Measurements from ENCODE around the gene UTP18.
"Not testable (repeated sequence)": the region's sequence is repeated elsewhere in the genome, so short reads cannot be mapped to it uniquely, and the experiment has no call there.

The UTP18 gene

GRCh38 chr17:51260237-51261023, at the start of gene UTP18:
UTP18 (plus strand) TSS chr17:51260546; CDS start chr17:51260585, 39 bp downstream.
- peak; percentile 96 for DNase-seq (ENCODE audit: low read depth)

DNA sequence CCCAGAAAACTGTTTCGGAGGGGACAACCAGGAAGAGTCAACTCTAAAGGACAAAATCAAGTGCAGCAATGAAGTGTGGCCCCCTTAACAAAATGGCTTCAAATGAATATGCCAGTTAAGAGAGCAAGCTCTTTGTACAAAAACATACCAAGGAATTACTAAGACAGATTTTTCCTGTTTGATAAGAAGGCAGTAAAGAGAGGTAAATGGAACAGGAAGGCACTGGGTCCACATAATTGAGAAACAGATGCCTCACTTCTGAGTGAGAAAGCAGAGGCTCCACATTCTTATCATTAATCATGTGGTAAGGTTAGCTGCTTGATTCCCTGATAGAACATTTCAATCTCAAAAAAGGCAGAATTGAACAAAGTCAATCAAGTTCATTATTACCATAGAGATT, 45.4 kb upstream of the UTP18 start:
- no peak for DNase-seq (ENCODE audit: low read depth)

GRCh38 chr17:51217946-51218345, 42.4 kb upstream of the UTP18 start:
- no peak for DNase-seq (ENCODE audit: low read depth)

- DNase-seq (ENCODE audit: low read depth), result no peak
Measured at GRCh38 chr17:51221322-51221721, 39.0 kb upstream of the UTP18 start.

DNA sequence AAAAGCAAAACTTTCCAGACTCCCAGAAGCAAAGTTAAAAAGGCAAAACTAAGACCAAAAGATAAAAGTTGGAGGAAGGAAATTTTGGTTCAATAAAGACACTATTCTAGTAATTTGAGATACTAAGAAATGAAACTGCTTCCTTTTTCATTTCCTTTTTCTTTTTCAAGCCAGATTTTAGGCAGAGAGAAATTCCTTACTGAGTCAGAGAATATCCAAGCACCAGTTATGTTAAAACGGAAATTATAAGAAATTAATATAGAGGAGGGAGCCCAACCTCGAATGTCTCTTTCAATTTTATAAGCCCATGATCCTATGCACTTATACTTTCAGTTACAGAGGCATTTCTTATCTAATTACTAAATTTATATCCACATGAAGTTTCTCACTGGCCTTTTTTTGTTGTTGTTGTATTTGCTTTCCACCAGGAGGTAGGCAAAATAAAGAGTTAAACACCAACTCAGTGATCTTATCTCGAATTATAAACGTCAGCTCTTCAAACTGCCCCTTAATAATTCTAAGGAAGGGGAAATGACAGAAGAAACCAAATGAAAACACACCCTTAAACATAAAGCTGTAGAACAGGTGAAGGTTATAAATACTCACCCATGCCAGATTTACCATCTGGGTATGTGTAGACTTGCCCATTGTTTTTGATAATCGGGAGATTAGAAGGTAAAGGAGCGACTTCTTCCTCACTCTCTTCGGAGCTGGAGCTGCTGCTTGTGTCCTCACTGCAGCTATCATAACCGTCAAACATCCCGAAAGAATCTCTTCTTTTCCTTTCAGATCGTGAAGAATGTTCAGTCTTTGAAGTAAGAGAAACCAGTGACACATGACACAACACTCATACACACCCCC, 35.7 kb upstream of the UTP18 start:
- DNase-seq (ENCODE audit: low read depth), result no peak

GRCh38 chr17:51225523-51225922, 34.8 kb upstream of the UTP18 start:
- DNase-seq (ENCODE audit: low read depth), result not testable (repeated sequence)

DNA sequence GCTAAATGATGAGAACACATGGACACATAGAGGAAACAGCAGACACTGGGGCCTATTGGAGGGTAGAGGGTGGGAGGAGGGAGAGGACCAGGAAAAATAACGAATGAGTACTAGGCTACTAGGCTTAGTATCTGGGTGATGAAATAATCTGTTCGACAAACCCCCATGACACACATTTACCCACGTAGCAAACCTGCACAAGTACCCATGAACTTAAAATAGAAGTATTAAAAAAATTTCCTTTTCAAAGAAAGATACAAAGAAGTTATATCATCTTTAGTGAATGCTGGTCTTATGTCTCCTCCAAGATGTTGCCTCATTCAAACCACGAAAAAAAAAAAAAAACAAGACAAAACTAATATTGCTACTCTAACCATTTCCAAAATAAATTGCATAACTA, 32.2 kb upstream of the UTP18 start:
- no peak for DNase-seq (ENCODE audit: low read depth)

GRCh38 chr17:51229889-51230288, 30.5 kb upstream of the UTP18 start:
- DNase-seq (ENCODE audit: low read depth), result no peak

DNA sequence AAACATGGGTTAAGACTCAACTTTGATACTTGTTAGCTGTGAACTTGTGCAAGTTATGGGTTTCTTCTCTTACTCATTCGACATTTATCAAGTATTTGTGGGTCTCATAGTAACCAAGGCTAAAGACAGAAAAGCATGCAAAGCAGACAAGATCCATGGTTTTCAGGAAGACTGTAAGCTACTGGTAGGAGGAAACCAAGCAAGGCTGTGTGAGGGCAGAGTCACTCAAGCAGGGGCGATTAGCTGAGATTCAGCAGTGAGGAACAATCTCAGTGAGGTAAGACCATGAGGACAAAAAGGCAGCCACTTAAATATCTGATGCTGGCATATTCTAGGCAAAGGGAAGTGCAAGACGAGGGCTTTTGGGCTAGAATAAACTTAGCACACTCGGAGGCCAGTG, 30.0 kb upstream of the UTP18 start:
- DNase-seq (ENCODE audit: low read depth), result no peak

- DNase-seq (ENCODE audit: low read depth), result no peak
Measured at GRCh38 chr17:51231999-51232398, 28.3 kb upstream of the UTP18 start.

GRCh38 chr17:51234162-51234561, 26.2 kb upstream of the UTP18 start:
- no peak for DNase-seq (ENCODE audit: low read depth)

DNA sequence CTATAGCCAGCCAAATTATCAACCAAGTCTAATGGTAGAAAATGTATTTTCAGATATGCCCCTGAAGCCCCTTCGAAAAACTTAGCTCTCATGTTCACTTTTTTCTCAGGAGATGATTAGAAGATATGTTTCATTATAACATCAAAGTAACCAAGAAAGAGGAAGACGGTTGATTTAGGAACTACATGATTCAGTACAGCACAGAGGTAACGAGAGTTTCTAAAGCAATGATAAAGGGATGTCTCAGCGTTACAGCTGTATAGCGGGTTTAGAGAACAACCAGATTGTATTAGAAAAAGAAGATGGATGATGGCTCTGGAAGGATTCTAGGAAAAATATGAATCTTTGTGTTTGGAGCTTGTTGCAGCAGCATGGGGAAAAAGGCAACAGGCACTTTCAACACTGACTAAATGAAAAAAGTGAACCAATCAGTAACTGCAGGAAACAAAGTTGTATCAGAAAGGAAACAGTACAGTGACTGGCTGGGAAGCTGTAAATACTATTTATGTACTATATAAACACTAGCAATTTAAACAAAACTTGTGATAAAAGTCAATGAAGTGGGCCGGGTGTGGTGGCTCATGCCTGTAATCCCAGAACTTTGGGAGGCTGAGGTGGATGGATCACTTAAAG, 22.0 kb upstream of the UTP18 start:
- DNase-seq (ENCODE audit: low read depth), result no peak

DNA sequence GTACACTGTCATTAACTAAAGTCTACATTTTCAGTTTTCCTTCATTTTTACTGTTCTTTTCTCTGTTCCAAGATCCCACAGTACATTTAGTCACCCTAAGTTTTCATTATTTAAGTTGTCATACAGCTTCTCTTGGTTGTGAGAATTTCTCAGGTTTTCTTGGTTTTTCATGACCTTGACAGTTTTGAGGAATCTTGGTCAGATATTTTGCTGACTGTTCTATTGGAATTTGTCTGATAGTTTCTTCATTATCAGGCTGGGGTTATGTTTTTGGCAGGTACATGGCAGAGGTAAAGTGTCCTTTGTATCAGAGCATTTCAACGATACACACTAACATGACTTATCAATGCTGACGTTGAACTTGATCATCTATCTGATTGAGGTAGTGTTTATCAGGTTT, 20.1 kb upstream of the UTP18 start:
- no peak for DNase-seq (ENCODE audit: low read depth)

DNA sequence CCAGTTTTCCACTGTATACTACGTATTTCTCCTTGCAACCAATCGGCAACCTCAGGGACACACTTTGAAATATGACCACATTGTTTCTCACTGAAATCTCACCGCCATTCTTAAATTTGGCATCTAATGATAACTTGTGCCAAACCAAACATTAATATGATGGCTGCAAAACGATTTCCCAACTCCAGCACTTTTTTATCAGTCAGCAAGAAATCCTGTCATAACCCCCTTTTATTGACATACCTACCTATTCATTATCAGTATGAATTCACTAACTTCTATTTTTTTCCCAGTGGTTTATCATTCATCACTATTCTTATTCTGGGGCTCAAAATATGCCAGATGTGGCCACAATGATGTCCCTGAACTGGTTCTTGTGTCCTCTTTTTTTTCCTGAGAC, 16.3 kb upstream of the UTP18 start:
- no peak for DNase-seq (ENCODE audit: low read depth)

- DNase-seq (ENCODE audit: low read depth), result no peak
Measured at GRCh38 chr17:51245535-51245934, 14.8 kb upstream of the UTP18 start.

DNA sequence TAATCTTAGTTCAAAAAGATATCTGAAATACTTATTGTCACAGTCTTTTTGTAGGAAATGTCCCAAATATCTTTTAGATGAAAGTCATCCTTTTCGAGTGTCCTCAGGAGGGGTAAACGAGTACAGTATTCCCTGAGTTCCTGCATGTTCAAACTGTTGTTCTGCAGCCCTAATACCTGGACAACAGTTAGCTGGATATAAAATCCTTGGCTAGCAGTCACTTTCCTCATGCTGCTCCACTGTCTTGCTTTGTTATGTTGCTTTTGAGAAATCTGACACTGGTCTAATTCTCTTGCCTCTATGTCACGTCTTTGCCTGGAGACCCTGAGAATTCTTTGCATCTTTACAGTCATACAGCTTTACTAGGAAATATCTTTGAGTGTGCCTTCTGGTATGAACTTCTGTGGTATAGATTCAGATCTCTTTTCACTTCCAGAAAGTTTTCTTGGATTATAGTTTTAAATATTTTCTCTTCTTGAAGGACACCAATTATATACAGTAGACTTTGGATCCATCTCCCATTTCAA, 10.0 kb upstream of the UTP18 start:
- no peak for DNase-seq (ENCODE audit: low read depth)

GRCh38 chr17:51251010-51251409, 9.3 kb upstream of the UTP18 start:
- no peak for DNase-seq (ENCODE audit: low read depth)

GRCh38 chr17:51255673-51256072, 4.7 kb upstream of the UTP18 start:
- DNase-seq (ENCODE audit: low read depth), result no peak

DNA sequence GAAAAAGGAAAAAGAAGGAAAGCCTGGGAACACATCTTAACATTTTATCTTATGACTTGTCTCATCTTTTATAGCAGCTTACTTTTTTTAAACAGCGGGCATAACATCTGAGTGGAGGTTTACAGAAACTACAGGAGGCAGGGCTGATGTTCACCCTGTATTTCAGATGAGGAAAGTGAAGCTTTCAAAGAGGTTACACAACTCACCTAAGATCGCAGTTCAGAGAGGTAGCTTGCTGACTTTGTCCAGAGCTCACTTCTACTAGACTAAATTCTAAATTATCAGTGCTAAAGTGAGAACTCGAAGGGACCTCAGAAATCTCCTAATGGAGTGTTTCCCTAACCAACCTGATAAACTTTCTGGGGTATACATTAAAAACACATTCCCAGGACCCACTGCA, 4.2 kb upstream of the UTP18 start:
- DNase-seq (ENCODE audit: low read depth), result no peak

DNA sequence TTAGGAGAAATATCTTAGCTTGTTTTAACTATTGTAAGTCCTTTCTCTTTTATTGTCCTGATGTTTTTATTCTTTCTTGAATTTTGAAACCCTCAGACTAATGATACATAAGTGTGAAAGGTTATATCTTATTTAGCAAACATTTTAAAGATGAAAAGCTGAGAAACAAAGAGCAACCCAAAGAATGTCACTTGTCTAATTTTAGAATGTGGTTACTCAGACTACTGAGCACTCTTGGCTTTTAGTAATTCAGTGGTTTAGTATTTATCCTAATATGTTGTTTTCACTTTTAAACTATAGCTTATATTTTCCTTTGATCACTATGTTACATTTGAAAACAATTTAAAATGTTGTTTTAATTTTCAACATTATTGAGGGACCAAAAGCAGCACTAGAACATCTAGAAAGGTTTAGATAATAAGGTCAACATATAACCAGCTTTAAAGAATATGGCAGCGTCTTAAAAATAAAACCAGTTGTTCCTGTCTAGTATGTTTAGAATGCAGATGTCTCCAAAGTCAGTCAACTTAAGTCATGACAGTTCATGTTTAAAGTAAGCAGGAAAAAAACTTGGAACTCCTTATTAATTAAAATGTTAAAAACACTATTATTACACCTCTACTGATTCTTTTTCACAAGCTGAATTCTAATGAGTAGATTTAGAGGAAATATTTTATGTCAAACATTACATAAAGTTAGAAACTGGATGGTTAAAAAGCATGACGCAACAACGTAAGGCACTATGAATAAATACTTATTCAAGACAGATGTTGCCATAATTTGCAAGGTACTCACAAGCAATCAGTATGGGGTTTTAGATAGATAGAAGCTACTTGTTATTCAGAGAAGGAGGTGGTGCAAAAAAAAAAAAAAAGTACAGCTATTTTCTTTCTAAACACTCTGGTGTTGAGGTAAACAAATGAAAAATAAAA, 2.9 kb upstream of the UTP18 start:
- DNase-seq (ENCODE audit: low read depth), result no peak

DNA sequence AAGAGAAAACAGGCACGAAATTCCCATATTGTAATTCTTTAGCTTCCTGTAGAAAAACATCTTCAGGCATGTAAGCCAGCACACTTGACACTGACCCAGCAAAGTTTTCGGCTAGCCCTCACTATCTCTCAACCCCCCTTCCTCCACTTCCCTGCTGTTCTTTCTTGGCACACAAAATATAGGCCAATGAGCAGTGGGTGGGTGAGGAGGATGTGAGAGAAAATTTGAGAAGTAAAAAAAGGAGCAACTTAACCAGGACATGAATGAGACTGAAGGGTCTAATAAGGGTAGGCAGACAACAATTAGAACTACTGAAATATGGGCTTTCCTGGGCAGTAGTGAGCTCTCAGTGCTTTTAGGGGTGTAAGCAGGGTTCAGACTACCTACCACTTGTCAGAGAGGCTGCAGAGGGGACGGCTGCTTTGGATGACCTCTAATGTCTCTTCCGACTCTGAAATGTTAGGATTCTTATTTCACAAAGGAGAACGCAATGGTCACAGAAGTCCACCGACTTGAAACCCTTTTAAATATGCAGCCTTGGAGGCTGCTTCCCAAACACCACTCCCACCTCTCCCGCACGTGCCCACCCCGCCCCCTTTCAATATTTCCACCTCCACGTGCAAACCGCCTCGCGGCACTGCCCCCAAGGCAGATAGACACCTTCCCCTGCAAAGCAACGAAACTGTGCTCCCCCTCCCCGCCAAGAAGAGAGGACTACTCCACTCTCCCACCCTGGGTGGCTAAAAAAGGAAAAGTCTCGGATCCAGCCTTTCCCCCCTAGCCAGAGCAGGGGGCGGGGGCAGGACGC, 1.4 kb upstream of the UTP18 start:
- DNase-seq (ENCODE audit: low read depth), result peak; percentile 6
